ENCODE data around the gene GATM. TPM values are rescaled to one million over a fixed set of nuclear protein-coding genes. Genes with fewer than 3 reads are reported as not detected.

Gene GATM
- total RNA-seq, 1 experiment from 2014 or later, result 9.5 TPM

DNA sequence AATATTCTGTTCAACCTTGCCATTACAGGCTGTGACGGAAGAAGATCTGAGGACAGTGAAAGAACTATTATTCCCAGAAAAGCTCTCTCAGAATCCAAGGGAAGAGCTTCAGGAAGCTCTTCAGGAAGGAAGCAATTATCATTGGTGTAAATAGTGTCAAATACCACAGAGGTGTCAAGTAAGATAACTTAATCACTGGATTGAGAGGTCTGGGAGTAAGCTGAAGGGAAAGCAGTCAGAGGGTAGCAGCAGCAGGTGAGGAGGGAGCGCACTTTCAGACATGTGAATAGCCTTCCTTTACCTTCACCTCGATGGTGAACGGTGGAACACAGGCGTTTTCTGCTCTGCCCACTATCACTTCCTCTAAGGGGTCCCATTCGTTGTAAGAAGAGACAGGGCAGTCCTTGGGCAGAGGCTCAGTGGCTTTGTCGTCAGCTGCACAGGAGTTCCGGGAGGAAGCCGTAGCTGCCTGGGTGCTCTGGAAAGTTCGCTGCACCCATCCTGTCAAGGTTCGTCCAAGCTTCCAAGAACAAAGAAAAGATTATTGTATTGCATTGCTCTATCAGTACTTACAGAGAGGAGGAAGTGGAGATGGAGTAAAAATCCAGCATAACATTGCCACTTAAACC is 1.9 kb downstream of the GATM start:
- POLR2A ChIA-PET (ENCODE audit: low non-redundant PET), result no interaction called here
- peaks cover 44% of the 10 kb centered on the region for H3K27me3 ChIP-seq (replicated peaks; ENCODE audit: insufficient read depth, low read depth, low read length, poor library complexity)
- no TSS peak for BruUV-seq (replicated peaks)
- DNase-seq (ENCODE audit: low spot score), result no peak
- H3K36me3 ChIP-seq (ENCODE audit: insufficient read depth, low read length, poor library complexity, severe bottlenecking), result no peaks in the 10 kb centered on the region
- H3K4me1 ChIP-seq (ENCODE audit: insufficient read depth, low read length, poor library complexity, severe bottlenecking), result peaks cover 12% of the 10 kb centered on the region
- no peak overlapping the region for H3K27ac ChIP-seq (ENCODE audit: low read depth, low read length, poor library complexity, severe bottlenecking)
- CTCF ChIA-PET, result no interaction called here
- H3K4me3 ChIP-seq (ENCODE audit: low read depth, low read length, poor library complexity, severe bottlenecking), result no peak overlapping the region
- H3K9me3 ChIP-seq (ENCODE audit: low read depth, low read length, poor library complexity, severe bottlenecking), result no peaks in the 10 kb centered on the region
- intact Hi-C loops (cut with micrococcal nuclease; ENCODE audit: unreplicated experiment), result no loop called here
- TF ChIP-seq EZH2 (IDR thresholded peaks at IDR 0.05; ENCODE audit: borderline replicate concordance, low read depth, low read length, poor library complexity, severe bottlenecking), result no peak
- TF ChIP-seq, protein P1, sequence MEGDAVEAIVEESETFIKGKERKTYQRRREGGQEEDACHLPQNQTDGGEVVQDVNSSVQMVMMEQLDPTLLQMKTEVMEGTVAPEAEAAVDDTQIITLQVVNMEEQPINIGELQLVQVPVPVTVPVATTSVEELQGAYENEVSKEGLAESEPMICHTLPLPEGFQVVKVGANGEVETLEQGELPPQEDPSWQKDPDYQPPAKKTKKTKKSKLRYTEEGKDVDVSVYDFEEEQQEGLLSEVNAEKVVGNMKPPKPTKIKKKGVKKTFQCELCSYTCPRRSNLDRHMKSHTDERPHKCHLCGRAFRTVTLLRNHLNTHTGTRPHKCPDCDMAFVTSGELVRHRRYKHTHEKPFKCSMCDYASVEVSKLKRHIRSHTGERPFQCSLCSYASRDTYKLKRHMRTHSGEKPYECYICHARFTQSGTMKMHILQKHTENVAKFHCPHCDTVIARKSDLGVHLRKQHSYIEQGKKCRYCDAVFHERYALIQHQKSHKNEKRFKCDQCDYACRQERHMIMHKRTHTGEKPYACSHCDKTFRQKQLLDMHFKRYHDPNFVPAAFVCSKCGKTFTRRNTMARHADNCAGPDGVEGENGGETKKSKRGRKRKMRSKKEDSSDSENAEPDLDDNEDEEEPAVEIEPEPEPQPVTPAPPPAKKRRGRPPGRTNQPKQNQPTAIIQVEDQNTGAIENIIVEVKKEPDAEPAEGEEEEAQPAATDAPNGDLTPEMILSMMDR (conservative IDR thresholded peaks at IDR 0.05; ENCODE audit: low read depth, low read length), result no peak

DNA sequence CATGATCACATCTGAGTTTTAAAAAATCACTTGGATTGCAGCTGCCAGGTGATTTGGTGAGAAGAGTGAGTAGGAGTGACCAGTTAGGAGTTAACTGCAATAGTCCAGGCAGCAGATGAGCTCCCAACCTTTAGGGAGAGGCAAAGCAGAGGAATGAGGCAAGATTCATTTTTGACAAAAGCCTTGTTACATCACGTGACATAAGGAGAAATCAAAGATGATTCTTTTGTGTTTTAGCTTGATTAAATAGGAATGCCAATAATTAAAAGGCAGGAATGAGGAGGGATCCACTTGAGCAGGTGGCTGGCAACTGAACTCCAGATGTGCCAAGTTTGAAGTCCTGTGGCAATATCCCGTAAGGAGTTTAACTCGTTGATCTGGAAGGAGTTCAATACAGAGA is 2.5 kb downstream of the GATM start:
- ChIA-PET CTCF (no interaction called here), POLR2A (ENCODE audit: low non-redundant PET) (no interaction called here)
- no peak overlapping the region for H3K27ac ChIP-seq (ENCODE audit: low read depth, low read length, poor library complexity, severe bottlenecking)
- H3K9me3 ChIP-seq (ENCODE audit: low read depth, low read length, poor library complexity, severe bottlenecking), result no peaks in the 10 kb centered on the region
- TF ChIP-seq EZH2 (IDR thresholded peaks at IDR 0.05; ENCODE audit: borderline replicate concordance, low read depth, low read length, poor library complexity, severe bottlenecking), result no peak
- TF ChIP-seq, protein P1 (conservative IDR thresholded peaks at IDR 0.05; ENCODE audit: low read depth, low read length), result no peak
- peaks cover 38% of the 10 kb centered on the region for H3K27me3 ChIP-seq (replicated peaks; ENCODE audit: insufficient read depth, low read depth, low read length, poor library complexity)
- H3K4me1 ChIP-seq (ENCODE audit: insufficient read depth, low read length, poor library complexity, severe bottlenecking), result peaks cover 12% of the 10 kb centered on the region
- no TSS peak for BruUV-seq (replicated peaks)
- intact Hi-C loops (cut with micrococcal nuclease; ENCODE audit: unreplicated experiment), result no loop called here
- DNase-seq (ENCODE audit: low spot score), result no peak
- no peaks in the 10 kb centered on the region for H3K36me3 ChIP-seq (ENCODE audit: insufficient read depth, low read length, poor library complexity, severe bottlenecking)
- H3K4me3 ChIP-seq (ENCODE audit: low read depth, low read length, poor library complexity, severe bottlenecking), result no peak overlapping the region

DNA sequence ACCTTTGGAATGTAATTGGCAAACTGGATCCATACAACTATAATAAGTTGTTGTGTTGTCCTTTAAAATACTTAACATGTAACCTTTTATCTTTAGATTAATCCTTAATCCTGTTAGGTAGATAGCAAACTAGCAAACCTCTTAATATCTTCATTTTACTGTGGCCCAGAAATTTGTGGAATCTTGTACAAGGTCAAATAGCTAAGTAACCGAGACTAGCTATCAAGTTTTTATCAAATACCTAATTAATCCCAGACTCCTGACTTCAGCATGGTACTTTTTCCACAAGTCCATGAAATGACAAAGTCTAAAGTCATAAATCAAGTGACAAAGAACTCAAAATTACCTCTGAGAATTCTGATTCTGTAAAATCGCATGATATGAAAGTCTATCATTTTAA is 4.4 kb downstream of the GATM start:
- H3K4me1 ChIP-seq (ENCODE audit: insufficient read depth, low read length, poor library complexity, severe bottlenecking), result peaks cover 12% of the 10 kb centered on the region
- BruUV-seq (replicated peaks), result no TSS peak
- POLR2A ChIA-PET (ENCODE audit: low non-redundant PET), result no interaction called here

More for the DNA sequence above, 4.4 kb downstream of the GATM start:
- no peak overlapping the region for H3K27ac ChIP-seq (ENCODE audit: low read depth, low read length, poor library complexity, severe bottlenecking)
- DNase-seq (ENCODE audit: low spot score), result no peak
- no peak overlapping the region for H3K4me3 ChIP-seq (ENCODE audit: low read depth, low read length, poor library complexity, severe bottlenecking)
- TF ChIP-seq, protein P1 (conservative IDR thresholded peaks at IDR 0.05; ENCODE audit: low read depth, low read length), result no peak
- TF ChIP-seq EZH2 (IDR thresholded peaks at IDR 0.05; ENCODE audit: borderline replicate concordance, low read depth, low read length, poor library complexity, severe bottlenecking), result no peak
- peaks cover 32% of the 10 kb centered on the region for H3K27me3 ChIP-seq (replicated peaks; ENCODE audit: insufficient read depth, low read depth, low read length, poor library complexity)
- intact Hi-C loops (cut with micrococcal nuclease; ENCODE audit: unreplicated experiment), result no loop called here
- H3K36me3 ChIP-seq (ENCODE audit: insufficient read depth, low read length, poor library complexity, severe bottlenecking), result no peaks in the 10 kb centered on the region
- H3K9me3 ChIP-seq (ENCODE audit: low read depth, low read length, poor library complexity, severe bottlenecking), result no peaks in the 10 kb centered on the region
- CTCF ChIA-PET, result interaction anchor here (0.6 kb wide), 1 partner anchor 42 kb away, joined by 8 read pairs; no protein-coding TSS in a partner anchor
